WTC11 (cell line): Measurements from ENCODE around the gene DCLK1. TPM values are rescaled to one million over a fixed set of nuclear protein-coding genes. Genes with fewer than 3 reads are reported as not detected.

ENCODE experiments used
- ATAC-seq: fragments of 200-7000 bp; cut with Tn5 transposase; 2 replicates; pipeline ENCODE4 v1.10.0; 2021; ENCODE audit warnings: mild to moderate bottlenecking, moderate library complexity
- CTCF ChIA-PET: fragments of 300-600 bp; sonication (Branson Sonifier 250); formaldehyde crosslinking; loops from one replicate; lab custom pipeline; 2021; ENCODE audit warnings: antibody characterized with exemption; lab: Charles Lee
- POLR2A ChIA-PET: fragments of 350-600 bp; sonication (Branson Sonifier 250); formaldehyde crosslinking; loops from one replicate; lab custom pipeline; 2021; ENCODE audit warnings: antibody characterized with exemption; lab: Charles Lee
- DNase-seq: peaks from one replicate; pipeline ENCODE4 v3.0.0; 2021; ENCODE audit warnings: low spot score
- H3K27ac Mint-ChIP-seq: 2 replicates; pipeline ENCODE4 v1.8.0; 2021; ENCODE audit warnings: mixed read lengths
- H3K27me3 Mint-ChIP-seq: 2 replicates; pipeline ENCODE4 v1.8.0; 2021; ENCODE audit warnings: low read depth, mild to moderate bottlenecking, moderate library complexity, mixed read lengths
- H3K36me3 Mint-ChIP-seq: 2 replicates; pipeline ENCODE4 v1.8.0; 2021; ENCODE audit warnings: mixed read lengths
- H3K4me1 Mint-ChIP-seq: 2 replicates; pipeline ENCODE4 v1.8.0; 2022; ENCODE audit warnings: mixed read lengths
- H3K4me3 Mint-ChIP-seq: 2 replicates; pipeline ENCODE4 v1.8.0; 2021; ENCODE audit warnings: mild to moderate bottlenecking, moderate library complexity, mixed read lengths
- H3K9me3 Mint-ChIP-seq: 2 replicates; pipeline ENCODE4 v1.8.0; 2021; ENCODE audit warnings: mixed read lengths
- CREB1 ChIP-seq: sonication (generic); formaldehyde crosslinking; IDR thresholded peaks from 2 replicates; pipeline ENCODE4 v1.8.0; 2023; ENCODE audit warnings: mild to moderate bottlenecking, missing genetic modification reagents
- ELF4 ChIP-seq: sonication (generic); formaldehyde crosslinking; IDR thresholded peaks from 2 replicates; pipeline ENCODE4 v1.8.1; 2022; ENCODE audit warnings: low read depth, mild to moderate bottlenecking, moderate library complexity, missing genetic modification reagents
- ESRRA ChIP-seq: sonication (generic); formaldehyde crosslinking; IDR thresholded peaks from 2 replicates; pipeline ENCODE4 v1.8.1; 2022; ENCODE audit warnings: mild to moderate bottlenecking, missing genetic modification reagents, borderline replicate concordance
- GRHL2 ChIP-seq: fragments of 250-450 bp; sonication (Bioruptor Pico); IDR thresholded peaks from 2 replicates; pipeline ENCODE4 v1.8.0; 2022; ENCODE audit warnings: mild to moderate bottlenecking, moderate library complexity; ENCODE audit not compliant: insufficient replicate concordance, severe bottlenecking
- GTF2I ChIP-seq: fragments of 250-450 bp; sonication (Bioruptor Pico); conservative IDR thresholded peaks from 2 replicates; pipeline ENCODE4 v1.4.0; 2021; ENCODE audit warnings: mild to moderate bottlenecking
- MYBL2 ChIP-seq: sonication (generic); formaldehyde crosslinking; IDR thresholded peaks from 2 replicates; pipeline ENCODE4 v1.8.1; 2023; ENCODE audit warnings: mild to moderate bottlenecking, moderate library complexity, missing genetic modification reagents
- NFATC4 ChIP-seq: fragments of 250-450 bp; sonication (Bioruptor Pico); IDR thresholded peaks from 2 replicates; pipeline ENCODE4 v1.9.0; 2021; ENCODE audit warnings: mild to moderate bottlenecking
- NR1H2 ChIP-seq: sonication (generic); formaldehyde crosslinking; IDR thresholded peaks from 2 replicates; pipeline ENCODE4 v1.9.0; 2021; ENCODE audit warnings: mild to moderate bottlenecking, moderate library complexity, missing genetic modification reagents
- OVOL2 ChIP-seq: fragments of 250-450 bp; sonication (Bioruptor Pico); IDR thresholded peaks from 2 replicates; pipeline ENCODE4 v1.9.0; 2021; ENCODE audit warnings: mild to moderate bottlenecking, borderline replicate concordance
- SMAD3 ChIP-seq: sonication (generic); formaldehyde crosslinking; IDR thresholded peaks from 2 replicates; pipeline ENCODE4 v1.8.0; 2022; ENCODE audit warnings: missing genetic modification reagents, mild to moderate bottlenecking, borderline replicate concordance
- SOX15 ChIP-seq: fragments of 250-450 bp; sonication (Bioruptor Pico); IDR thresholded peaks from 2 replicates; pipeline ENCODE4 v1.9.0; 2021; ENCODE audit warnings: mild to moderate bottlenecking
- TEAD4 ChIP-seq: sonication (generic); formaldehyde crosslinking; IDR thresholded peaks from 2 replicates; pipeline ENCODE4 v1.8.0; 2022; ENCODE audit warnings: mild to moderate bottlenecking, missing genetic modification reagents
- TP53 ChIP-seq: sonication (generic); formaldehyde crosslinking; IDR thresholded peaks from 2 replicates; pipeline ENCODE4 v1.8.1; 2023; ENCODE audit warnings: mild to moderate bottlenecking, missing genetic modification reagents
- ZNF138 ChIP-seq: sonication (generic); formaldehyde crosslinking; conservative IDR thresholded peaks from 2 replicates; pipeline ENCODE4 v1.8.1; 2022; ENCODE audit warnings: mild to moderate bottlenecking, moderate library complexity, missing genetic modification reagents
- ZNF317 ChIP-seq: sonication (generic); formaldehyde crosslinking; IDR thresholded peaks from 2 replicates; pipeline ENCODE4 v1.8.1; 2023; ENCODE audit warnings: low read depth, mild to moderate bottlenecking, moderate library complexity, missing genetic modification reagents, borderline replicate concordance
- ZNF396 ChIP-seq: fragments of 250-450 bp; sonication (Bioruptor Pico); IDR thresholded peaks from 2 replicates; pipeline ENCODE4 v1.8.0; 2021; ENCODE audit warnings: mild to moderate bottlenecking, moderate library complexity, borderline replicate concordance
- total RNA-seq: library from RNA; stranded (reverse); gene quantifications from 3 replicates; pipeline ENCODE4 v1.2.3, GENCODE V29; 2021
- TF ChIP-seq, protein P1 (sequence below): sonication (generic); formaldehyde crosslinking; IDR thresholded peaks from 2 replicates; pipeline ENCODE4 v1.8.1; 2022; ENCODE audit warnings: low read depth, missing genetic modification reagents, borderline replicate concordance
- TF ChIP-seq, protein P2 (sequence below): sonication (generic); formaldehyde crosslinking; IDR thresholded peaks from 2 replicates; pipeline ENCODE4 v1.8.0; 2022; ENCODE audit warnings: missing genetic modification reagents
- TF ChIP-seq, protein P3 (sequence below): fragments of 250-450 bp; sonication (Bioruptor Pico); IDR thresholded peaks from 2 replicates; pipeline ENCODE4 v2.1.2; 2022; ENCODE audit warnings: mild to moderate bottlenecking, moderate library complexity
- TF ChIP-seq, protein P4 (sequence below): sonication (generic); formaldehyde crosslinking; IDR thresholded peaks from 2 replicates; pipeline ENCODE4 v1.8.1; 2022; ENCODE audit warnings: missing genetic modification reagents, borderline replicate concordance
- TF ChIP-seq, protein P5 (sequence below): sonication (generic); formaldehyde crosslinking; IDR thresholded peaks from 2 replicates; pipeline ENCODE4 v1.8.1; 2023; ENCODE audit warnings: mild to moderate bottlenecking, missing genetic modification reagents, moderate library complexity
- TF ChIP-seq, protein P6 (sequence below): sonication (generic); formaldehyde crosslinking; IDR thresholded peaks from 2 replicates; pipeline ENCODE4 v1.8.1; 2023; ENCODE audit warnings: mild to moderate bottlenecking, missing genetic modification reagents, borderline replicate concordance

Gene DCLK1
- total RNA-seq, 1 experiment from 2014 or later, result 18.5 TPM

DNA sequence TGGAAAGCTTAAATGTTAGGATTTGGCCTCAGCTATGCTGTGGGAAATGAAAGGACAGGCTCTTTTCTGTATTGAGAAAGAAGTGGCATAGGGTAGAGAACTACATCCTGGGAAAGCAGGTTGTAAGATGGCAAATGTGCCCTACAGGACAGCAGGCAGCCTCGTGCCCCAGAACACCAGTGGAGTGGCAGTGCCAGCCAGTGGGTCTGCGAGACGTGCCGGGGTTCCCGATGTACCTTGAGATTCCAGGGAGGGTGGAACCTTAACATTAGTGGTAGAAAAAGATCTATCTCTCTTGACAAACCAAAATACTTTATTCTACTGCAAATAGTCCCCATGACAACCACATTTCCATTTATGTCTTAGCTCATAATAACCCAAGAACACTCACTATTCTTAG, 42.7 kb downstream of the DCLK1 start (continued):
- TF ChIP-seq SMAD3 (CRISPR knock-in tag) (no peak), ZNF396 (CRISPR knock-in tag) (no peak), TP53 (no peak), ESRRA (CRISPR knock-in tag) (no peak), OVOL2 (CRISPR knock-in tag) (no peak), ELF4 (CRISPR knock-in tag) (no peak), ZNF317 (no peak)
- TF ChIP-seq, protein P1, sequence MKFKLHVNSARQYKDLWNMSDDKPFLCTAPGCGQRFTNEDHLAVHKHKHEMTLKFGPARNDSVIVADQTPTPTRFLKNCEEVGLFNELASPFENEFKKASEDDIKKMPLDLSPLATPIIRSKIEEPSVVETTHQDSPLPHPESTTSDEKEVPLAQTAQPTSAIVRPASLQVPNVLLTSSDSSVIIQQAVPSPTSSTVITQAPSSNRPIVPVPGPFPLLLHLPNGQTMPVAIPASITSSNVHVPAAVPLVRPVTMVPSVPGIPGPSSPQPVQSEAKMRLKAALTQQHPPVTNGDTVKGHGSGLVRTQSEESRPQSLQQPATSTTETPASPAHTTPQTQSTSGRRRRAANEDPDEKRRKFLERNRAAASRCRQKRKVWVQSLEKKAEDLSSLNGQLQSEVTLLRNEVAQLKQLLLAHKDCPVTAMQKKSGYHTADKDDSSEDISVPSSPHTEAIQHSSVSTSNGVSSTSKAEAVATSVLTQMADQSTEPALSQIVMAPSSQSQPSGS, result no peak
- TF ChIP-seq, all 79 proteins: peak for 0

DNA sequence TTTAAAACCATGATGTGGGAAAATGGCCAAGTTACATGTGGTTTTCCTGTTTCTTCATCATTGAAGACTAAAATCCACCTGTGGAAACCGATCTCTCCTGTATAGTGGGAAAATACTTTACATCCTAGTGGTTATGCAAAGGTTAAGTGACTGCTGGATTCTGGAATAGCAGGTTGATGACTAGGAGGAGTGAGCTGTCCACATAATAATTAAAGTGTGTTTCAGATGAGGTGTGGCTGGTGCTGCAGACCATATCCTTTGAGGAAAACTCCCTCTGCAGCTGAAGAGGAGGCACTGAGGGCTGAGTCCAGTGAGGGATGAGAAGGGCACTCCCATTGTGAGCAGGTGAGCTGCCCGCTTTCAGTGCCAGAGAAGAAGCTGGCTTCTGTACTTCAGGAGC, 43.2 kb downstream of the DCLK1 start:
- ChIA-PET POLR2A (no interaction called here), CTCF (no interaction called here)
- TF ChIP-seq, protein P2, sequence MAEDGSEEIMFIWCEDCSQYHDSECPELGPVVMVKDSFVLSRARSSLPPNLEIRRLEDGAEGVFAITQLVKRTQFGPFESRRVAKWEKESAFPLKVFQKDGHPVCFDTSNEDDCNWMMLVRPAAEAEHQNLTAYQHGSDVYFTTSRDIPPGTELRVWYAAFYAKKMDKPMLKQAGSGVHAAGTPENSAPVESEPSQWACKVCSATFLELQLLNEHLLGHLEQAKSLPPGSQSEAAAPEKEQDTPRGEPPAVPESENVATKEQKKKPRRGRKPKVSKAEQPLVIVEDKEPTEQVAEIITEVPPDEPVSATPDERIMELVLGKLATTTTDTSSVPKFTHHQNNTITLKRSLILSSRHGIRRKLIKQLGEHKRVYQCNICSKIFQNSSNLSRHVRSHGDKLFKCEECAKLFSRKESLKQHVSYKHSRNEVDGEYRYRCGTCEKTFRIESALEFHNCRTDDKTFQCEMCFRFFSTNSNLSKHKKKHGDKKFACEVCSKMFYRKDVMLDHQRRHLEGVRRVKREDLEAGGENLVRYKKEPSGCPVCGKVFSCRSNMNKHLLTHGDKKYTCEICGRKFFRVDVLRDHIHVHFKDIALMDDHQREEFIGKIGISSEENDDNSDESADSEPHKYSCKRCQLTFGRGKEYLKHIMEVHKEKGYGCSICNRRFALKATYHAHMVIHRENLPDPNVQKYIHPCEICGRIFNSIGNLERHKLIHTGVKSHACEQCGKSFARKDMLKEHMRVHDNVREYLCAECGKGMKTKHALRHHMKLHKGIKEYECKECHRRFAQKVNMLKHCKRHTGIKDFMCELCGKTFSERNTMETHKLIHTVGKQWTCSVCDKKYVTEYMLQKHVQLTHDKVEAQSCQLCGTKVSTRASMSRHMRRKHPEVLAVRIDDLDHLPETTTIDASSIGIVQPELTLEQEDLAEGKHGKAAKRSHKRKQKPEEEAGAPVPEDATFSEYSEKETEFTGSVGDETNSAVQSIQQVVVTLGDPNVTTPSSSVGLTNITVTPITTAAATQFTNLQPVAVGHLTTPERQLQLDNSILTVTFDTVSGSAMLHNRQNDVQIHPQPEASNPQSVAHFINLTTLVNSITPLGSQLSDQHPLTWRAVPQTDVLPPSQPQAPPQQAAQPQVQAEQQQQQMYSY (CRISPR knock-in tag), result no peak
- TF ChIP-seq NFATC4 (CRISPR knock-in tag) (no peak), TEAD4 (CRISPR knock-in tag) (no peak), NR1H2 (CRISPR knock-in tag) (no peak), CREB1 (no peak)
- H3K27me3 Mint-ChIP-seq, result no peaks in the 10 kb centered on the region
- H3K9me3 Mint-ChIP-seq, result 0 out of 2 replicates have a peak, but pooled peaks cover 3% of the 10 kb centered on the region
- ATAC-seq, result no peak
- no peak for DNase-seq
- H3K4me3 Mint-ChIP-seq, result no peak overlapping the region
- no peak overlapping the region for H3K27ac Mint-ChIP-seq
- H3K36me3 Mint-ChIP-seq, result no peaks in the 10 kb centered on the region
- peaks cover 18% of the 10 kb centered on the region for H3K4me1 Mint-ChIP-seq

DNA sequence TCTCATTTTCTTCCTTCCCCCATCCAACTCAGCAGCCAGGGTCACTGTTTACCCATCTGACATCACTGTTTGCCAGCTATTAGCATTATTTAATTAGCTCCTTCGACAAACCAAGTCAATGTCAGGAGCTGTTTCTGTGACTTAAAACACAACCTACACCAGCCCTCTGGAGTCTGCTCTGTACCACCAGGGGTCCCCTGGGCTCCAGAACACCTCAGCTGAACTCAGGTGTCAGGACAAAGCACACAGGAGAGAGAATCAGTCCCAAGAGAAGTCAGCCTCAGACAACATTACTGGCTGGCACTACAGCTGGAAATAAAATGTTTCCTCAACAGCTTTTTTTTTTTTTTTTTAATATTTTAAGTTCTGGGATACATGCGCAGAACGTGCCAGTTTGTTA, 45.1 kb downstream of the DCLK1 start:
- Mint-ChIP-seq H3K27ac (peak overlapping the region; percentile 52; the same call in 1 of the 2 replicates), H3K9me3 (no peaks in the 10 kb centered on the region), H3K4me3 (no peak overlapping the region), H3K36me3 (no peaks in the 10 kb centered on the region), H3K27me3 (no peaks in the 10 kb centered on the region), H3K4me1 (peaks cover 35% of the 10 kb centered on the region)
- peak; percentile 42 for DNase-seq
- ChIA-PET CTCF (interaction anchor here (0.6 to 1.6 kb wide), 16 partner anchors 8 to 544 kb away, joined by 3 to 10 read pairs (median 4); no protein-coding TSS in a partner anchor), POLR2A (no interaction called here)
- no peak for TF ChIP-seq MYBL2 (CRISPR knock-in tag)
- no peak for TF ChIP-seq GTF2I
- TF ChIP-seq, protein P3, sequence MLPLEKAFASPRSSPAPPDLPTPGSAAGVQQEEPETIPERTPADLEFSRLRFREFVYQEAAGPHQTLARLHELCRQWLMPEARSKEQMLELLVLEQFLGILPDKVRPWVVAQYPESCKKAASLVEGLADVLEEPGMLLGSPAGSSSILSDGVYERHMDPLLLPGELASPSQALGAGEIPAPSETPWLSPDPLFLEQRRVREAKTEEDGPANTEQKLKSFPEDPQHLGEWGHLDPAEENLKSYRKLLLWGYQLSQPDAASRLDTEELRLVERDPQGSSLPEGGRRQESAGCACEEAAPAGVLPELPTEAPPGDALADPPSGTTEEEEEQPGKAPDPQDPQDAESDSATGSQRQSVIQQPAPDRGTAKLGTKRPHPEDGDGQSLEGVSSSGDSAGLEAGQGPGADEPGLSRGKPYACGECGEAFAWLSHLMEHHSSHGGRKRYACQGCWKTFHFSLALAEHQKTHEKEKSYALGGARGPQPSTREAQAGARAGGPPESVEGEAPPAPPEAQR, result no peak
- TF ChIP-seq OVOL2 (CRISPR knock-in tag), result no peak
- no peak for TF ChIP-seq GRHL2 (CRISPR knock-in tag)
- TF ChIP-seq, protein P4, sequence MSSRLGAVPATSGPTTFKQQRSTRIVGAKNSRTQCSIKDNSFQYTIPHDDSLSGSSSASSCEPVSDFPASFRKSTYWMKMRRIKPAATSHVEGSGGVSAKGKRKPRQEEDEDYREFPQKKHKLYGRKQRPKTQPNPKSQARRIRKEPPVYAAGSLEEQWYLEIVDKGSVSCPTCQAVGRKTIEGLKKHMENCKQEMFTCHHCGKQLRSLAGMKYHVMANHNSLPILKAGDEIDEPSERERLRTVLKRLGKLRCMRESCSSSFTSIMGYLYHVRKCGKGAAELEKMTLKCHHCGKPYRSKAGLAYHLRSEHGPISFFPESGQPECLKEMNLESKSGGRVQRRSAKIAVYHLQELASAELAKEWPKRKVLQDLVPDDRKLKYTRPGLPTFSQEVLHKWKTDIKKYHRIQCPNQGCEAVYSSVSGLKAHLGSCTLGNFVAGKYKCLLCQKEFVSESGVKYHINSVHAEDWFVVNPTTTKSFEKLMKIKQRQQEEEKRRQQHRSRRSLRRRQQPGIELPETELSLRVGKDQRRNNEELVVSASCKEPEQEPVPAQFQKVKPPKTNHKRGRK (CRISPR knock-in tag), result no peak
- TF ChIP-seq ZNF138 (CRISPR knock-in tag), result no peak
- TF ChIP-seq SOX15 (CRISPR knock-in tag), result no peak
- TF ChIP-seq, protein P5, sequence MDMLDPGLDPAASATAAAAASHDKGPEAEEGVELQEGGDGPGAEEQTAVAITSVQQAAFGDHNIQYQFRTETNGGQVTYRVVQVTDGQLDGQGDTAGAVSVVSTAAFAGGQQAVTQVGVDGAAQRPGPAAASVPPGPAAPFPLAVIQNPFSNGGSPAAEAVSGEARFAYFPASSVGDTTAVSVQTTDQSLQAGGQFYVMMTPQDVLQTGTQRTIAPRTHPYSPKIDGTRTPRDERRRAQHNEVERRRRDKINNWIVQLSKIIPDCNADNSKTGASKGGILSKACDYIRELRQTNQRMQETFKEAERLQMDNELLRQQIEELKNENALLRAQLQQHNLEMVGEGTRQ (CRISPR knock-in tag), result no peak
- TF ChIP-seq, protein P6, sequence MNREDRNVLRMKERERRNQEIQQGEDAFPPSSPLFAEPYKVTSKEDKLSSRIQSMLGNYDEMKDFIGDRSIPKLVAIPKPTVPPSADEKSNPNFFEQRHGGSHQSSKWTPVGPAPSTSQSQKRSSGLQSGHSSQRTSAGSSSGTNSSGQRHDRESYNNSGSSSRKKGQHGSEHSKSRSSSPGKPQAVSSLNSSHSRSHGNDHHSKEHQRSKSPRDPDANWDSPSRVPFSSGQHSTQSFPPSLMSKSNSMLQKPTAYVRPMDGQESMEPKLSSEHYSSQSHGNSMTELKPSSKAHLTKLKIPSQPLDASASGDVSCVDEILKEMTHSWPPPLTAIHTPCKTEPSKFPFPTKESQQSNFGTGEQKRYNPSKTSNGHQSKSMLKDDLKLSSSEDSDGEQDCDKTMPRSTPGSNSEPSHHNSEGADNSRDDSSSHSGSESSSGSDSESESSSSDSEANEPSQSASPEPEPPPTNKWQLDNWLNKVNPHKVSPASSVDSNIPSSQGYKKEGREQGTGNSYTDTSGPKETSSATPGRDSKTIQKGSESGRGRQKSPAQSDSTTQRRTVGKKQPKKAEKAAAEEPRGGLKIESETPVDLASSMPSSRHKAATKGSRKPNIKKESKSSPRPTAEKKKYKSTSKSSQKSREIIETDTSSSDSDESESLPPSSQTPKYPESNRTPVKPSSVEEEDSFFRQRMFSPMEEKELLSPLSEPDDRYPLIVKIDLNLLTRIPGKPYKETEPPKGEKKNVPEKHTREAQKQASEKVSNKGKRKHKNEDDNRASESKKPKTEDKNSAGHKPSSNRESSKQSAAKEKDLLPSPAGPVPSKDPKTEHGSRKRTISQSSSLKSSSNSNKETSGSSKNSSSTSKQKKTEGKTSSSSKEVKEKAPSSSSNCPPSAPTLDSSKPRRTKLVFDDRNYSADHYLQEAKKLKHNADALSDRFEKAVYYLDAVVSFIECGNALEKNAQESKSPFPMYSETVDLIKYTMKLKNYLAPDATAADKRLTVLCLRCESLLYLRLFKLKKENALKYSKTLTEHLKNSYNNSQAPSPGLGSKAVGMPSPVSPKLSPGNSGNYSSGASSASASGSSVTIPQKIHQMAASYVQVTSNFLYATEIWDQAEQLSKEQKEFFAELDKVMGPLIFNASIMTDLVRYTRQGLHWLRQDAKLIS (CRISPR knock-in tag), result no peak
- no peak for TF ChIP-seq TEAD4 (CRISPR knock-in tag)
- no peak for TF ChIP-seq SMAD3 (CRISPR knock-in tag)
- ATAC-seq, result peak; percentile 96
